SK-N-MC (cell line): ENCODE measurements around the gene KCNJ9.

Source experiments
- DNase-seq: peaks from one replicate; pipeline ENCODE4 v3.0.0-alpha.2; 2011; ENCODE audit warnings: low read depth, low spot score
- H3K27ac ChIP-seq: fragments of 200-600 bp; sonication (generic); 2 replicates; pipeline ENCODE4 v1.5.1; 2016; ENCODE audit warnings: mixed run types
- H3K36me3 ChIP-seq: fragments of 200-600 bp; sonication (generic); 2 replicates; pipeline ENCODE4 v1.6.1; 2017; ENCODE audit warnings: antibody characterized with exemption, low read length, mixed read lengths; ENCODE audit not compliant: insufficient read depth
- H3K4me3 ChIP-seq: fragments of 200-600 bp; sonication (generic); 2 replicates; pipeline ENCODE4 v1.5.1; 2016
- H3K9ac ChIP-seq: fragments of 200-600 bp; sonication (generic); 2 replicates; pipeline ENCODE4 v1.8.0; 2017; ENCODE audit warnings: mixed run types, mixed read lengths; ENCODE audit not compliant: insufficient read length
- H3K9me3 ChIP-seq: fragments of 200-600 bp; sonication (generic); 2 replicates; pipeline ENCODE4 v1.6.1; 2017; ENCODE audit warnings: low read depth, mild to moderate bottlenecking, antibody characterized with exemption, low read length, moderate library complexity, mixed read lengths
- EZH2 ChIP-seq: fragments of 200-600 bp; sonication (generic); IDR thresholded peaks from one replicate; pipeline ENCODE4 v1.6.1; 2017; ENCODE audit warnings: antibody characterized with exemption
- FOXP2 ChIP-seq: optimal IDR thresholded peaks from 2 replicates; pipeline ENCODE3; 2011; ENCODE audit warnings: mild to moderate bottlenecking, moderate library complexity; ENCODE audit not compliant: insufficient read depth; ENCODE audit errors: extremely low read length, control extremely low read depth
- POLR2AphosphoS5 ChIP-seq: IDR thresholded peaks from 2 replicates; pipeline ENCODE4 v1.6.1; 2012; ENCODE audit warnings: mild to moderate bottlenecking, low read depth, low read length, borderline replicate concordance

The KCNJ9 gene

GRCh38 chr1:160136121-160136925 lies 55.0 kb downstream of the KCNJ9 start:
- Histone ChIP-seq H3K9ac (no peak overlapping the region), H3K27ac (no peak overlapping the region), H3K9me3 (no peaks in the 10 kb centered on the region), H3K36me3 (no peaks in the 10 kb centered on the region), H3K4me3 (no peak overlapping the region)
- no peak for TF ChIP-seq POLR2AphosphoS5
- TF ChIP-seq FOXP2, result no peak
- TF ChIP-seq EZH2, result no peak
- no peak for DNase-seq

GRCh38 chr1:160136926-160137200 lies 55.5 kb downstream of the KCNJ9 start:
- TF ChIP-seq EZH2 (no peak), POLR2AphosphoS5 (no peak), FOXP2 (no peak)
- no peak for DNase-seq
- Histone ChIP-seq H3K9ac (no peak overlapping the region), H3K36me3 (no peaks in the 10 kb centered on the region), H3K9me3 (no peaks in the 10 kb centered on the region), H3K27ac (no peak overlapping the region), H3K4me3 (no peak overlapping the region)

- no peak for DNase-seq
- Histone ChIP-seq H3K36me3 (no peaks in the 10 kb centered on the region), H3K27ac (no peak overlapping the region), H3K4me3 (no peak overlapping the region), H3K9ac (no peak overlapping the region), H3K9me3 (no peaks in the 10 kb centered on the region)
- TF ChIP-seq POLR2AphosphoS5 (no peak), EZH2 (no peak), FOXP2 (no peak)
These were observed 56.0 kb downstream of the KCNJ9 start for GRCh38 chr1:160137216-160137862.

- Histone ChIP-seq H3K9ac (no peak overlapping the region), H3K9me3 (no peaks in the 10 kb centered on the region), H3K27ac (no peak overlapping the region), H3K36me3 (no peaks in the 10 kb centered on the region), H3K4me3 (no peak overlapping the region)
- no peak for DNase-seq
- TF ChIP-seq FOXP2 (no peak), EZH2 (no peak), POLR2AphosphoS5 (no peak)
These were observed 58.5 kb downstream of the KCNJ9 start for GRCh38 chr1:160139840-160140239.
